ENCODE data around the gene ADCY6.

ADCY6 gene

GRCh38 chr12:48800457-48800856 is 11.6 kb upstream of the ADCY6 start:
- H3K27ac ChIP-seq (ENCODE audit: low read depth, low read length) = no peak overlapping the region
- H3K4me3 ChIP-seq (ENCODE audit: low read depth in 1 of 5, low read length in 5 of 5) = no peak overlapping the region
- no peaks in the 10 kb centered on the region for H3K9me3 ChIP-seq (ENCODE audit: control insufficient read depth in 5 of 5, low read length in 5 of 5)
- no peak overlapping the region for H3K9ac ChIP-seq (ENCODE audit: low read length in 5 of 5)
- H3K36me3 ChIP-seq (ENCODE audit: control insufficient read depth in 5 of 5, insufficient read depth in 5 of 5, low read length in 5 of 5) = no peaks in the 10 kb centered on the region
- peaks cover 0 to 5% (median 2%) of the 10 kb centered on the region in 5 donors for H3K4me1 ChIP-seq (ENCODE audit: control insufficient read depth in 5 of 5, insufficient read depth in 5 of 5, low read length in 5 of 5)
- peaks cover 6 to 12% (median 9%) of the 10 kb centered on the region in 5 donors for H3K27me3 ChIP-seq (ENCODE audit: control insufficient read depth in 5 of 5, insufficient read depth in 4 of 5, low read length in 5 of 5)

GRCh38 chr12:48796976-48797375 is 8.1 kb upstream of the ADCY6 start:
- Histone ChIP-seq H3K4me1 (ENCODE audit: control insufficient read depth in 5 of 5, insufficient read depth in 5 of 5, low read length in 5 of 5) (peaks cover 0 to 6% (median 2%) of the 10 kb centered on the region in 5 donors), H3K27ac (ENCODE audit: low read depth, low read length) (no peak overlapping the region), H3K36me3 (ENCODE audit: control insufficient read depth in 5 of 5, insufficient read depth in 5 of 5, low read length in 5 of 5) (no peaks in the 10 kb centered on the region), H3K9ac (ENCODE audit: low read length in 5 of 5) (no peak overlapping the region), H3K9me3 (ENCODE audit: control insufficient read depth in 5 of 5, low read length in 5 of 5) (no peaks in the 10 kb centered on the region), H3K27me3 (ENCODE audit: control insufficient read depth in 5 of 5, insufficient read depth in 4 of 5, low read length in 5 of 5) (peaks cover 6 to 12% (median 9%) of the 10 kb centered on the region in 5 donors), H3K4me3 (ENCODE audit: low read depth in 1 of 5, low read length in 5 of 5) (no peak overlapping the region)

GRCh38 chr12:48795550-48796455 is 6.9 kb upstream of the ADCY6 start:
- Histone ChIP-seq H3K4me1 (ENCODE audit: control insufficient read depth in 5 of 5, insufficient read depth in 5 of 5, low read length in 5 of 5) (peaks cover 0 to 6% (median 2%) of the 10 kb centered on the region in 5 donors), H3K36me3 (ENCODE audit: control insufficient read depth in 5 of 5, insufficient read depth in 5 of 5, low read length in 5 of 5) (no peaks in the 10 kb centered on the region), H3K9ac (ENCODE audit: low read length in 5 of 5) (no peak overlapping the region), H3K27me3 (ENCODE audit: control insufficient read depth in 5 of 5, insufficient read depth in 4 of 5, low read length in 5 of 5) (peaks cover 3 to 9% (median 8%) of the 10 kb centered on the region in 5 donors), H3K4me3 (ENCODE audit: low read depth in 1 of 5, low read length in 5 of 5) (no peak overlapping the region), H3K27ac (ENCODE audit: low read depth, low read length) (no peak overlapping the region), H3K9me3 (ENCODE audit: control insufficient read depth in 5 of 5, low read length in 5 of 5) (no peaks in the 10 kb centered on the region)

- Histone ChIP-seq H3K27me3 (ENCODE audit: control insufficient read depth in 5 of 5, insufficient read depth in 4 of 5, low read length in 5 of 5) (peaks cover 0 to 4% (median 0%) of the 10 kb centered on the region in 5 donors), H3K4me1 (ENCODE audit: control insufficient read depth in 5 of 5, insufficient read depth in 5 of 5, low read length in 5 of 5) (peaks cover 0 to 8% (median 3%) of the 10 kb centered on the region in 5 donors), H3K4me3 (ENCODE audit: low read depth in 1 of 5, low read length in 5 of 5) (no peak overlapping the region), H3K9ac (ENCODE audit: low read length in 5 of 5) (no peak overlapping the region), H3K9me3 (ENCODE audit: control insufficient read depth in 5 of 5, low read length in 5 of 5) (no peaks in the 10 kb centered on the region), H3K36me3 (ENCODE audit: control insufficient read depth in 5 of 5, insufficient read depth in 5 of 5, low read length in 5 of 5) (no peaks in the 10 kb centered on the region), H3K27ac (ENCODE audit: low read depth, low read length) (no peak overlapping the region)
Observed at GRCh38 chr12:48794870-48795269, 6.0 kb upstream of the ADCY6 start.

- no peaks in the 10 kb centered on the region for H3K9me3 ChIP-seq (ENCODE audit: control insufficient read depth in 5 of 5, low read length in 5 of 5)
- no peaks in the 10 kb centered on the region for H3K27me3 ChIP-seq (ENCODE audit: control insufficient read depth in 5 of 5, insufficient read depth in 4 of 5, low read length in 5 of 5)
- no peak overlapping the region for H3K27ac ChIP-seq (ENCODE audit: low read depth, low read length)
- no peak overlapping the region for H3K9ac ChIP-seq (ENCODE audit: low read length in 5 of 5)
- H3K36me3 ChIP-seq (ENCODE audit: control insufficient read depth in 5 of 5, insufficient read depth in 5 of 5, low read length in 5 of 5) = no peaks in the 10 kb centered on the region
- peaks cover 0 to 14% (median 6%) of the 10 kb centered on the region in 5 donors for H3K4me1 ChIP-seq (ENCODE audit: control insufficient read depth in 5 of 5, insufficient read depth in 5 of 5, low read length in 5 of 5)
- no peak overlapping the region for H3K4me3 ChIP-seq (ENCODE audit: low read depth in 1 of 5, low read length in 5 of 5)
Observed at GRCh38 chr12:48793696-48794095, 4.8 kb upstream of the ADCY6 start.

GRCh38 chr12:48789858-48790326 is 1.0 kb upstream of the ADCY6 start:
- Histone ChIP-seq H3K9me3 (ENCODE audit: control insufficient read depth in 5 of 5, low read length in 5 of 5) (no peaks in the 10 kb centered on the region), H3K36me3 (ENCODE audit: control insufficient read depth in 5 of 5, insufficient read depth in 5 of 5, low read length in 5 of 5) (no peaks in the 10 kb centered on the region), H3K4me3 (ENCODE audit: low read depth in 1 of 5, low read length in 5 of 5) (peak overlapping the region in 3 of 5 donors; percentile 76 to 93 (median 85)), H3K27me3 (ENCODE audit: control insufficient read depth in 5 of 5, insufficient read depth in 4 of 5, low read length in 5 of 5) (no peaks in the 10 kb centered on the region), H3K9ac (ENCODE audit: low read length in 5 of 5) (no peak overlapping the region), H3K4me1 (ENCODE audit: control insufficient read depth in 5 of 5, insufficient read depth in 5 of 5, low read length in 5 of 5) (peaks cover 5 to 37% (median 34%) of the 10 kb centered on the region in 5 donors), H3K27ac (ENCODE audit: low read depth, low read length) (no peak overlapping the region)

GRCh38 chr12:48788524-48788853 is 400 bp downstream of the ADCY6 start:
- Histone ChIP-seq H3K4me1 (ENCODE audit: control insufficient read depth in 5 of 5, insufficient read depth in 5 of 5, low read length in 5 of 5) (peaks cover 5 to 42% (median 36%) of the 10 kb centered on the region in 5 donors), H3K27me3 (ENCODE audit: control insufficient read depth in 5 of 5, insufficient read depth in 4 of 5, low read length in 5 of 5) (no peaks in the 10 kb centered on the region), H3K36me3 (ENCODE audit: control insufficient read depth in 5 of 5, insufficient read depth in 5 of 5, low read length in 5 of 5) (no peaks in the 10 kb centered on the region), H3K9me3 (ENCODE audit: control insufficient read depth in 5 of 5, low read length in 5 of 5) (no peaks in the 10 kb centered on the region), H3K9ac (ENCODE audit: low read length in 5 of 5) (peak overlapping the region; percentile 77 to 98 (median 89)), H3K27ac (ENCODE audit: low read depth, low read length) (peak overlapping the region; percentile 78), H3K4me3 (ENCODE audit: low read depth in 1 of 5, low read length in 5 of 5) (peak overlapping the region; percentile 76 to 93 (median 85))

- no peaks in the 10 kb centered on the region for H3K27me3 ChIP-seq (ENCODE audit: control insufficient read depth in 5 of 5, insufficient read depth in 4 of 5, low read length in 5 of 5)
- peak overlapping the region; percentile 78 for H3K27ac ChIP-seq (ENCODE audit: low read depth, low read length)
- no peaks in the 10 kb centered on the region for H3K9me3 ChIP-seq (ENCODE audit: control insufficient read depth in 5 of 5, low read length in 5 of 5)
- peaks cover 0 to 5% (median 2%) of the 10 kb centered on the region in 5 donors for H3K36me3 ChIP-seq (ENCODE audit: control insufficient read depth in 5 of 5, insufficient read depth in 5 of 5, low read length in 5 of 5)
- H3K9ac ChIP-seq (ENCODE audit: low read length in 5 of 5) = peak overlapping the region; percentile 77 to 98 (median 89)
- peaks cover 5 to 48% (median 36%) of the 10 kb centered on the region in 5 donors for H3K4me1 ChIP-seq (ENCODE audit: control insufficient read depth in 5 of 5, insufficient read depth in 5 of 5, low read length in 5 of 5)
- H3K4me3 ChIP-seq (ENCODE audit: low read depth in 1 of 5, low read length in 5 of 5) = peak overlapping the region; percentile 76 to 93 (median 85)
Observed at GRCh38 chr12:48787791-48788523, 932 bp downstream of the ADCY6 start.

- Histone ChIP-seq H3K4me3 (ENCODE audit: low read depth in 1 of 5, low read length in 5 of 5) (peak overlapping the region; percentile 76 to 93 (median 85)), H3K27me3 (ENCODE audit: control insufficient read depth in 5 of 5, insufficient read depth in 4 of 5, low read length in 5 of 5) (no peaks in the 10 kb centered on the region), H3K27ac (ENCODE audit: low read depth, low read length) (peak overlapping the region; percentile 78), H3K9me3 (ENCODE audit: control insufficient read depth in 5 of 5, low read length in 5 of 5) (no peaks in the 10 kb centered on the region), H3K9ac (ENCODE audit: low read length in 5 of 5) (peak overlapping the region; percentile 10 to 98 (median 87)), H3K4me1 (ENCODE audit: control insufficient read depth in 5 of 5, insufficient read depth in 5 of 5, low read length in 5 of 5) (peaks cover 5 to 58% (median 46%) of the 10 kb centered on the region in 5 donors), H3K36me3 (ENCODE audit: control insufficient read depth in 5 of 5, insufficient read depth in 5 of 5, low read length in 5 of 5) (peaks cover 0 to 16% (median 12%) of the 10 kb centered on the region in 5 donors)
Observed at GRCh38 chr12:48786591-48787544, 2.0 kb downstream of the ADCY6 start.
